HT1080 (cell line): ENCODE results near the gene MBD6. TPM values are rescaled to one million over a fixed set of nuclear protein-coding genes. Genes with fewer than 3 reads are reported as not detected.

Experiments
- DNase-seq: peaks from one replicate; pipeline ENCODE4 v3.0.0-alpha.2; 2015; ENCODE audit warnings: low read depth
- small RNA-seq: library from RNA; depleted of rRNA; stranded (forward); fragments of <200 nt; gene quantifications from one replicate; pipeline ENCODE3, GENCODE V24; 2014
- total RNA-seq: library from RNA; depleted of rRNA; stranded (reverse); fragments of >200 nt; shearing (Covaris generic); gene quantifications from 2 replicates; pipeline ENCODE4 v1.2.3, GENCODE V29; 2014; rRNA removed

Gene MBD6
- total RNA-seq, 1 experiment from 2014 or later: 9.5 TPM

GRCh38 chr12:57574795-57575194, 52.2 kb downstream of the MBD6 start:
- DNase-seq: no peak

- no peak for DNase-seq
Measured at GRCh38 chr12:57575771-57576612, 53.4 kb downstream of the MBD6 start.

- peak; percentile 43 for DNase-seq
Measured at GRCh38 chr12:57576613-57577160, 54.1 kb downstream of the MBD6 start.

- DNase-seq: no peak
Measured at GRCh38 chr12:57577981-57578758, 55.5 kb downstream of the MBD6 start.

GRCh38 chr12:57579011-57579410, 56.4 kb downstream of the MBD6 start:
- DNase-seq: peak; percentile 61

Small RNA genes within 50 kb of the gene (small RNA-seq; reads per million reads assigned to genes)
- not detected for gene MIR616

Other genes starting within 250 kb of the MBD6 start
- gene R3HDM2, start 91.8 kb upstream of the MBD6 start, total RNA-seq: 7.4 and 13.0 TPM in 2 replicates
- 0.13 and 0.37 TPM in 2 replicates for gene INHBC, start 88.0 kb upstream of the MBD6 start, total RNA-seq
- 1.4 and 2.1 TPM in 2 replicates for gene INHBE, start 67.5 kb upstream of the MBD6 start, total RNA-seq
- 0.60 and 4.0 TPM in 2 replicates for gene GLI1, start 63.0 kb upstream of the MBD6 start, total RNA-seq
- gene ARHGAP9, start 43.0 kb upstream of the MBD6 start, total RNA-seq: 2.2 and 3.3 TPM in 2 replicates
- gene MARS1, start 34.8 kb upstream of the MBD6 start, total RNA-seq: 282 and 304 TPM in 2 replicates
- 11.8 and 12.7 TPM in 2 replicates for gene DDIT3, start 2.3 kb upstream of the MBD6 start, total RNA-seq
- gene DCTN2, start 24.4 kb downstream of the MBD6 start, total RNA-seq: 79.5 and 87.1 TPM in 2 replicates
- gene KIF5A, start 27.2 kb downstream of the MBD6 start, total RNA-seq: not detected in 2 replicates
- 21.3 and 27.5 TPM in 2 replicates for gene PIP4K2C, start 68.4 kb downstream of the MBD6 start, total RNA-seq
- 11.3 and 16.7 TPM in 2 replicates for gene DTX3, start 82.0 kb downstream of the MBD6 start, total RNA-seq
- 5.7 and 6.0 TPM in 2 replicates for gene ARHGEF25, start 88.6 kb downstream of the MBD6 start, total RNA-seq
- gene B4GALNT1, start 110.4 kb downstream of the MBD6 start, total RNA-seq: 23.6 and 34.1 TPM in 2 replicates
- 78.0 and 78.9 TPM in 2 replicates for gene OS9, start 171.3 kb downstream of the MBD6 start, total RNA-seq
- 11.2 and 11.6 TPM in 2 replicates for gene AGAP2, start 215.9 kb downstream of the MBD6 start, total RNA-seq
- gene TSPAN31, start 222.2 kb downstream of the MBD6 start, total RNA-seq: 21.6 and 28.9 TPM in 2 replicates
- 442 and 461 TPM in 2 replicates for gene CDK4, start 229.5 kb downstream of the MBD6 start, total RNA-seq
- gene MARCHF9, start 232.3 kb downstream of the MBD6 start, total RNA-seq: 11.3 and 15.9 TPM in 2 replicates
- gene CYP27B1, start 244.3 kb downstream of the MBD6 start, total RNA-seq: 0.17 and 0.19 TPM in 2 replicates
- gene METTL1, start 249.3 kb downstream of the MBD6 start, total RNA-seq: 26.9 and 31.6 TPM in 2 replicates
- 3.7 and 7.0 TPM in 2 replicates for gene EEF1AKMT3, start 249.8 kb downstream of the MBD6 start, total RNA-seq